HG03432 (cell line): ENCODE measurements around the gene RBM10.

ENCODE experiments used
- ATAC-seq: cut with Tn5 transposase; IDR thresholded peaks from one replicate; pipeline ENCODE4 v1.9.1; 2021; ENCODE audit warnings: mild to moderate bottlenecking, moderate library complexity; ENCODE audit not compliant: unreplicated experiment

Gene RBM10

GRCh38 chrX:47194194-47194787 is 49.3 kb downstream of the RBM10 start:
- ATAC-seq, result no peak

DNA sequence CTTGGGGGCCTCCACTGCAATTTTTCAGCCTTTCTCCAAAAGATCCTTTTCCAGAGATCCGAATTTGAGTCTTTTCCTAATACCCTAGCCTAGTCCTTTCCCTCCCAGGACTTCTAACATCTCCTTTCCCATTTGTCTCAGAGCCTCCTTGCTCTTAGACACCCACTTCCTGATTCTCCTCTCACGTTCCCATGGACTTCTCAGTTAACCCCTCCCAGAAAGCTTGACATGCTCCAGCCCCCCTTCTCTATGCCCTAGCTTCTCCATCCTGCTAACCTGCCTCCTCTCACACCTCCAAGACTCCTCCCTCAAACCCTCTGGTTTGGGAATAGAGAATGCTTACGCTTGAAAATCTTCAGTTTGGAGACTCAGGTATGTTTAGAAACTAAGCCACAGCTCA is 51.1 kb downstream of the RBM10 start:
- ATAC-seq, result no peak

DNA sequence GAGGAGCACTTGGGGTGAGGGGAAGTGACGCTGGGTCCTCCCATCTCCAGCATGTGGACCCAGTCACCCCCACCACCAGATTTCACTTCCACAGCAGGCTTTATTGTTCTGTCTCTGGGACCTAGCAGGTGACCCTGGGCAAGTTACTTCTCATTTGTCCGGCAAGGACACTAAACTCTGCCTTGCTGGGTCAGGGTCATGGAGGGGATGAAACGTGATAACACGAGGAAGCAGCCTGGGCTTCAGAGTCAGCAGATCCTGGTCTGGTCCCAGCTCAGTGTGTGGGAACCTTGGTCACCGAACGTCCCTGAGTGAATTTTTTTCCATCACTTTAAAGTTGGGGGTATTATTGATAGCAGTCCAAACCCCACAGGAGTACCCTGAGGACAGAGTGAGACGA is 52.5 kb downstream of the RBM10 start:
- no peak for ATAC-seq

DNA sequence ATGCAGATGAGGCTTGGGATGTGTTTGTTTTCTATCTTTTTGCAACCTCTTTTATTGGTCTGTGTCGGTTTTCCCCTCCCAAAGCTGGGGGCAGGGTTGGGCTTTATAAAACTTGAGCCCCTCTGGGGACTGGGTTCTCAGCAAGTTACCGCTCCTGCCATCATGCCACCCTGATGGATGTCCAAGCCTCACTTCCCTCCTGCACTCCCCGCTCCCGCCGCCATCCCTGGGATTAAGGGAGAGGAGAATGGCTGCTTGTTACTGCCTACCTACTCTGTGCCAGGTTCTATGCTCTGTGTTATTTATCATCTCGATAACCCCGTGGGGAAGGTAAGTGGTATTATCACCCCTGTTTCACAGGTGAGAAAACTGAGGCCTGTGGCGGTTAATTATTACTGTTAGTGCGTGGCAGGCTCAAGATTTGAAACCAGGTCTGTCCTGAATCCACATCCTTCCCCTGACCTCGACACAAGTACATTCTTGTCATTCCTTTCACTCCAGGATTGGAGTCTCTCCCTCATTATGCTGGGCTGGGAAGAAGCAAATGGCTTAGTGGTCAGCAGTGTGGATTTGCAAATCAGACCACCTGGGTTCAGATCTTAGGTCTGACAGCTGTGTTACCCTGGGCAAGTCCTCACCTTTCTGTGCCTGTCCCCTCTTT is 53.1 kb downstream of the RBM10 start:
- ATAC-seq, result no peak

- ATAC-seq, result no peak
Measured at GRCh38 chrX:47198687-47199080, 53.7 kb downstream of the RBM10 start.

GRCh38 chrX:47199286-47199685 is 54.3 kb downstream of the RBM10 start:
- ATAC-seq, result no peak

DNA sequence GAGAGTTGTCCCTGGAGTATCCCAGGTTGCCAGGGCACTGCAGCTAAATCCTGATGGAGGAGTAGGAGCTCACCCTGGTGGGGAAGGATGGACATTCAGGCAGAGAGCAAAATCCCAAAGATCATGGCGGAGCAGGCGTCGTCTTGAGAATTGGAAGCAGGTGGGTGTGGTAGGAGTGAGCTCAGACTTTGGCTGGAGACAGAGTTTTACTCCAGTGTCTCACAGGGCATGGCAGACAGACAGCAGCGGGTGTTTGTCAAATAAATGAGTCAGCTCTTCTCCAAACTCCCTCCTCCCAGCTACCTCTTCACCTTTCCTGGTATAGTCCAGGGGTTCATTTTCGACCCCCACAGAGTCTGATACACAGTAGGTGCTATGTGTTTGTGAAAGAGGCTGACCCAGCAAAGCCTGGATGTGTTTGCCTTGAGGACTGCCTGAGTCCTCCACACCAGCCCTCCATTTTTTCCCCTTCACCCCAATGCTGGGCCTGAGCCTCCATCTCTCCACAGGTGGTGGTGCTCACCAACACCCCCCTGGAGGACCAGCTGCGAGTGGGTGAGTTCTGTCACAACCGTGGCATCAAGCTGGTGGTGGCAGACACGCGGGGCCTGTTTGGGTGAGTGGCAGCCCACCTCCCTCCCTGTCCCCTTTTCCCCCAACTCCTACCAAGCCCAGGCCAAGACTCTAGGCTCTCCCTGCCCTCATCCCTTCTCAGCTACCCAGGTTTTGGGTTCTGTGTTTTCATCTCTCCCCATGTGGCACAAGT is 55.5 kb downstream of the RBM10 start:
- ATAC-seq, result no peak

DNA sequence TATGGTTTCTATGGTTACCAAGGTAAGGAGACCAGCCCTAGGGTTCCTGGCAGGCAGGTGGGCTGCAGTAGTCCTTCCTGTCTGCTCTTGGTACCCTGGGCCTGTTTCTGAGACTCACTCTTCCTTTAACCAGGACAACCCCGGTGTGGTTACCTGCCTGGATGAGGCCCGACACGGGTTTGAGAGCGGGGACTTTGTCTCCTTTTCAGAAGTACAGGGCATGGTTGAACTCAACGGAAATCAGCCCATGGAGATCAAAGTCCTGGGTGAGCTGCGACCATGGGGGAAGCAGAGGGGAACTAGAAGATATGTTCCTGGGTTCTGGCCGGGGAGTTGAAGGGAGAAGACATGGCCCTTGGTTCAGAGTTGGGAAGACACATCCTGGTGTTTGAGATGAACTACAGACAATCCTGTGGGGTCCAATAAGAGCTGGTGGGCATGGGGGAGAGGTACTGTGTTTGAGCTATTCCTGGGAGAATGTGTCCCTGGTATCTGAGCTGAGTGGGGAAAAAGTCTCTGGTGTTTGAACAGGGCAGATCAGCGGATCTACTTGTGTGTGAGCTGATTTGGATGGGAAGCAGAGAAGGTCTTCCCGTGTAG is 56.4 kb downstream of the RBM10 start:
- no peak for ATAC-seq

- no peak for ATAC-seq
Measured at GRCh38 chrX:47202316-47202715, 57.3 kb downstream of the RBM10 start.

GRCh38 chrX:47202877-47203276 is 57.9 kb downstream of the RBM10 start:
- ATAC-seq, result no peak

GRCh38 chrX:47204970-47205369 is 59.9 kb downstream of the RBM10 start:
- ATAC-seq, result no peak

DNA sequence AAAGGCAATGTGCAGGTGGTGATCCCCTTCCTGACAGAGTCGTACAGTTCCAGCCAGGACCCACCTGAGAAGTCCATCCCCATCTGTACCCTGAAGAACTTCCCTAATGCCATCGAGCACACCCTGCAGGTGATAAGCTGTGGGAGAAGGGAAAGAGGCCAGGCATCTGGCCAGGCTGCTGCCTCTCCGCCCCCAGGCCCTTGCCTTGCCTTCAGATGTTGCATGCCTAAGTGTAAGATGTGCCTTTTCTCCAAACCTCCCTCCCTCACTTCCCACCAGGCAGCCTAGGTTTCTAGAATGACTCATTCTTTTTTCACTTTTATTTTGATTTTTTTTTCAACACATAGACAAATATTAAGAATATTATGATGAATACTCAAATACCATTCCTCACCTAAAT is 61.3 kb downstream of the RBM10 start:
- no peak for ATAC-seq

DNA sequence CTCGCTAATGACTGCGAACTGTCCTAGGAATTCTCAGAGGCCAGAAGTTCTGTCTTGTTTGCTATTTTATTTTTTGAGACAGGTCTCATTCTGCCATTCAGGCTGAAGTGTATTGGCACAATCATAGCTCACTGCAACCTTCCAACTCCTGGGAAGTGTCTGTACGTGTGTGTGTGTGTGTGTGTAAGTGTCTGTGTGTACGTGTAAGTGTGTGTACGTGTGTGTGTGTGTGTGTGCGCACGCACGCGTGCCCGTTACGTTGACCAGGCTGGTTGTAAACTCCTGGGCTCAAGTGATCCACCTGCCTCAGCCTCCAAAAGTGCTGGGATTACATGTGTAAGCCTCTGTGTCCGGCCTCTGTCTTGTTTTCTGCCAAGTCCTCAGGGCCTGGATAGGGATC is 63.1 kb downstream of the RBM10 start:
- ATAC-seq, result no peak

DNA sequence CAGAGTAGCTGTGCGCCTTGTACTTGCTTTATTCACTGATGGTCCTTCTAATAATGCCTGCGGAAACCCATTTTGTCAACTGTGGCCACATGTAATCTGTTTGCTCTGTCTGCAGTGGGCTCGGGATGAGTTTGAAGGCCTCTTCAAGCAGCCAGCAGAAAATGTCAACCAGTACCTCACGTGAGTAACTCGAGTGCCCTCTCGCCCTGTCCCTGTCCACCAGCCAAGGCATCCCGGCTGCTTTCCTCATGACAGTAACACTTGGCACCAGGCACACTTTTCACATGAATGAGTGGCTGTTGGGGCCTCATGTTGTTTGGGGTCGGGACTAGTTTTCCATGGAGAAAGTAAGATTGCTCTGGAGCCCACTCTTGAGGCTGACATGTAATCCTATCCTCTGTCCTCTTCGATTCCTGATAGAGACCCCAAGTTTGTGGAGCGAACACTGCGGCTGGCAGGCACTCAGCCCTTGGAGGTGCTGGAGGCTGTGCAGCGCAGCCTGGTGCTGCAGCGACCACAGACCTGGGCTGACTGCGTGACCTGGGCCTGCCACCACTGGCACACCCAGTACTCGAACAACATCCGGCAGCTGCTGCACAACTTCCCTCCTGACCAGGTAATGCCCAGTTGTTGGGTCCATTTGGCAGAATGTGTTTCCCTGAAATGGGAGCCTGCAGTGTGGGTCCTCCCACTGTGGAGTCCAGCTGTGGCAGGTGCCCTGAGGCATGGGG is 64.7 kb downstream of the RBM10 start:
- ATAC-seq, result no peak

DNA sequence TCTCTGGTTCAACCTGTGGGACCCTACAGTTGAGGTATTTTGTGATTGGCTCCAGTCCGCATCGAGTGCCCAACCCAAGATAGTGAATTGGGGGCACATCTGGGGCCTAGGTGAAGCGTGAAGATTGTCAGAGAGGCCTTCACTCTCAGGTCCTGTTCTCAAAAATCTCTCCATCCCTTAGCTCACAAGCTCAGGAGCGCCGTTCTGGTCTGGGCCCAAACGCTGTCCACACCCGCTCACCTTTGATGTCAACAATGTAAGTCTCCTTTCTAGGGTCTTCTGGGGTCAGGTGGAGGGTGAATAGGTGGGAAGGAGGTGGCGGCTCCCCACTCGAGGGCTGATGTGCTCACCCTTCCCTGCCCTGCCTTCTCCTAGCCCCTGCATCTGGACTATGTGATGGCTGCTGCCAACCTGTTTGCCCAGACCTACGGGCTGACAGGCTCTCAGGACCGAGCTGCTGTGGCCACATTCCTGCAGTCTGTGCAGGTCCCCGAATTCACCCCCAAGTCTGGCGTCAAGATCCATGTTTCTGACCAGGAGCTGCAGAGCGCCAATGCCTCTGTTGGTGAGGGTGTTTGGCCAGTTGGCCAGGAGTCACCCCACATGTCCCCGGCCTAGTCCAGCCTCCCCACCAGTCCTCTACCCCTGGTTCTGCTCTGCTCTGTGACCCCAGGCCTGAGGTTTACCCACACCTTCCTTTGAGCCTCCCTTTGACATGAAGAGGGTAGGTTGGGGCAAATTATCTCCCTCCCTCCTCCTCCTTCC is 65.8 kb downstream of the RBM10 start:
- no peak for ATAC-seq

DNA sequence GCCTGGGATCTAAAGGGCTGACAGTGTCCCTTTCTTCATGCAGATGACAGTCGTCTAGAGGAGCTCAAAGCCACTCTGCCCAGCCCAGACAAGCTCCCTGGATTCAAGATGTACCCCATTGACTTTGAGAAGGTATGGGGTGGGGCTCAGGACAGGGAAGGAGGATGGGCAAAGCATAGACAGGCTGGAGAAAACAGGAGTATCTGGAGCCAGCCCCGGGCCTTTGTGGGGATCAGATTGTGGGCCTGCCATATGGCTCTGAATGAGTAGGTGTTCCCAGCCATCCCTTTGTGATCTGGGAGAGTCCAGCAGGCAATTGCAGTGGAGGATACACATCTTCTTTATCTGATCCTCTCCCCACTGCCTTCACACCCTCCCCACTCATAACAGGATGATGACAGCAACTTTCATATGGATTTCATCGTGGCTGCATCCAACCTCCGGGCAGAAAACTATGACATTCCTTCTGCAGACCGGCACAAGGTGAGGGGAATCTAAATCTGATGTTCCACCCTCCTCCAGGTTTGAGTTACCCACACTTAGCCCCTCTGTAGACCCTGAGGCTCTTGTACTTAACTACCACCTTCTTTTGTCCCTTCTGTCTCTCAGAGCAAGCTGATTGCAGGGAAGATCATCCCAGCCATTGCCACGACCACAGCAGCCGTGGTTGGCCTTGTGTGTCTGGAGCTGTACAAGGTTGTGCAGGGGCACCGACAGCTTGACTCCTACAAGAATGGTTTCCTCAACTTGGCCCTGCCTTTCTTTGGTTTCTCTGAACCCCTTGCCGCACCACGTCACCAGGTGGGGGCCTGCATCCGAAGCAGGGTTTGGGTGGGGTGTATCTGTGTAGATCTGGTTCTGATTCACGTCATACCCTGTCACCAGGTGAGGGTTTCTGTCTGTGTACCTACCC is 67.6 kb downstream of the RBM10 start:
- no peak for ATAC-seq

DNA sequence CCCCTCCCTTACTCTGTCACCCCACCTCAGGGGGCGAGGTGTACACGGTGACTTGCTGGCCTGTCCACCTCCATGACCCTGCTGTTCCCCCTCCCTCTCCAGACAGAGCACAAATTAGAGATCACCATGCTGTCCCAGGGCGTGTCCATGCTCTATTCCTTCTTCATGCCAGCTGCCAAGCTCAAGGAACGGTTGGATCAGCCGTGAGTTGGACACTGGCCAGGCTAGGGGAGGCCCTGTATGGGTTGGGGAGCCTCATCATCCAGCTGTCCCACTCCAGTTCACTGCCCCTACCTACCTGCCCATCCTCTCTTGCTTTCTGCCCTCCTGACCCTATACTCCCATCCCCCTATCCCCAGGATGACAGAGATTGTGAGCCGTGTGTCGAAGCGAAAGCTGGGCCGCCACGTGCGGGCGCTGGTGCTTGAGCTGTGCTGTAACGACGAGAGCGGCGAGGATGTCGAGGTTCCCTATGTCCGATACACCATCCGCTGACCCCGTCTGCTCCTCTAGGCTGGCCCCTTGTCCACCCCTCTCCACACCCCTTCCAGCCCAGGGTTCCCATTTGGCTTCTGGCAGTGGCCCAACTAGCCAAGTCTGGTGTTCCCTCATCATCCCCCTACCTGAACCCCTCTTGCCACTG is 69.5 kb downstream of the RBM10 start:
- ATAC-seq, result no peak

GRCh38 chrX:47215291-47215900 is 70.4 kb downstream of the RBM10 start:
- no peak for ATAC-seq
